NCI-H187 (cell line): ENCODE data around the gene HEATR9.
A peak's percentile ranks its signal among the peaks of the same experiment; 100 is the strongest.

ENCODE experiments used
- DNase-seq, 2 experiments: peaks; one replicate each; lab custom pipeline; 2025; lab: John Stamatoyannopoulos, UW

HEATR9 gene

DNA sequence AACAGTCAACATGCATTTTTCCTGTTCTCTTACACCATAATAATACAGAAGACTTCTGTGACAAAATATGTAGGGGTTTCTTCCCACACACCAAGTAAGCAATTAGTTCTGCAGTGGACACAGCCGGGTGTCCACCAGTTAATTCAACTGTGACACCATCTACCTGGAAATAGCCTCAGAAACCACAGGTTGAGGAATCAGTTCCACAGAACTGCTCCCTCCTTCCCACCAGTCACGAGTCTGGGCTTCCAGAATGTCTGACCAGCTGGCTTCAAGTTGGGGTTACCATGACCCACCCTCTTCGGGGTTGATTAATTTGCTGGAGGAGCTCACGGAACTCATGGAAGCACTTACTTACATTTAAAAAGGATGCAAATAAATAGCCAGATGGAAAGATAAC, 25.1 kb upstream of the HEATR9 start:
- DNase-seq = no peak

DNA sequence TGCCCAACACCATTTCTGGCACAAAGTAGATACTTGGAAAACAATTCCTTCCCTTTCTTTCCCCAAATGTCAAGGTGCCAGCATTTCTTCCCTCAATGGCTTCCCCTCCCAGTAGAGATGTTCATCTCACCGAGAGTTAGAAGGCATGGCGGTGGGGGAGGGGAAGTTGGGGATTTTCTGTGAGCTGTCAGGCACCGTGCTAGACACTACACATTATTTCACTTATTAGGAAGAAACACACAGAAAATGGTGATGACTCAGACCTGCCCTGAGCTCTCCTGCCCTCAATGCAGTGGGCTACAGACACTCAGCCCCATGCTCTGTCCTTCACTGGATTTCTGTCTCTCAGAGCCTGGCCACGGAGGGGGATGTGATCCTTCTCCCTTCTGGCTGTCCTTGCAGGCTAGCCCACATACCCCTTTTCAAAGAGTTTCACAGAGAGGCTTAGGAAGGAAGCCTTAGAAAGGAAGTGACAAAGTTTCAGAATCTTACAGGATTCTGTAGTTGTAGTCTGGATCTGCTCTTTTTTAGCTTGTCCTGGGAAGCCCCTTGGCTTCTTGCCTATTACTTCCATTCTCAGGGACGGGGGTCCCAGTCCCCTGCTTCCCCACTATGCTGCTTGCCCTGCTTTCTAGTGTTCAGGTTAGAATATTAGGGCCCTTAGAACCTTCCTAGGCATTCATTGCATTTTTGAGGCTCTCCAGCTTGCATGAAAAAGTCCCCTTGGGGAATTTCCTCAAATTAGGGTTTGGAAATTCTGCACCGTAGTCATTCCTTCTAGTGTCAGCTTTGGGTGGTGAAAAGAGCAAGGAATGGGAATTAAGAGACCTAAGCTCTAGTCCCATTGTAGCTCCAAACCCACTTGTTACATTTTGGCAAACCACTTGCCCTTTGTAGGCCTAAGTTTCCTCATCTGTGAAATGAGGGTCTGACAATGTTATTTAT, 23.7 kb upstream of the HEATR9 start:
- no peak for DNase-seq

DNA sequence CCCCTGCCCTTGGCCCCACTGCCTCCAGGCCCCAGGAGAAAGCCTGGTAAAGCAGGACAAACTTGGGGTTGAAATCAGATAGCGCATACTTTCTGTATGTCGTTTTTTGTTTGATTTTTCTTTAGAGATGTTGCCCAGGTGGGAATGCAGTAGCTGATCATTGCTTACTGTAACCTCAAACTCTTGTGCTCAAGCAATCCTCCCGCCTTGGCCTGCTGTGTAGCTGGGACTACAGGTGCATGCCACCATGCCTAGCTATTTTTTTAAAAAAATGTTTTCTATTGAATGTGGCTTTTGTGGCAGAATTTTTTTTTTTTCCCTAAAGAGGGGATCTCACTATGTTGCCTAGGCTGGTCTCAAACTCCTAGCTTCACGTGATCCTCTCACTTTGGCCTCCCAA, 22.6 kb upstream of the HEATR9 start:
- no peak for DNase-seq

DNA sequence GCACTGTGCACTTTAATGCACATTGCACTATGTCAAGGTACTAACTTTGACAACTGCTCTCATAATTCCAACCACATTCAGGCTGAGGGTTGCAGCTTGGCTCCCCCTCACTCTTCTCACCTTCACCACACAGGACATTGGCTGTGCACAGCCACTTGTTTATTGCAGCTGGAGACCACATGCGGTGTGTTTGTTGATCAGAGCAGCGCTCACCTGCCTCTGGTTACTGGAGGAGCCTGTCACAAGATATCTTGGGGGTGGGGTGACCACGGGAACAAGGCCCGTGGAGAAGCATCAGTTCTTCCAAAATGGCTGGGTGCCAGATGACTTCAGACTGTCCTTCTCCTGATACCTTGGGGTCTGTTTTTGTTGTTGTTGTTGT, 22.1 kb upstream of the HEATR9 start:
- DNase-seq = peak; percentile 27 to 42

DNA sequence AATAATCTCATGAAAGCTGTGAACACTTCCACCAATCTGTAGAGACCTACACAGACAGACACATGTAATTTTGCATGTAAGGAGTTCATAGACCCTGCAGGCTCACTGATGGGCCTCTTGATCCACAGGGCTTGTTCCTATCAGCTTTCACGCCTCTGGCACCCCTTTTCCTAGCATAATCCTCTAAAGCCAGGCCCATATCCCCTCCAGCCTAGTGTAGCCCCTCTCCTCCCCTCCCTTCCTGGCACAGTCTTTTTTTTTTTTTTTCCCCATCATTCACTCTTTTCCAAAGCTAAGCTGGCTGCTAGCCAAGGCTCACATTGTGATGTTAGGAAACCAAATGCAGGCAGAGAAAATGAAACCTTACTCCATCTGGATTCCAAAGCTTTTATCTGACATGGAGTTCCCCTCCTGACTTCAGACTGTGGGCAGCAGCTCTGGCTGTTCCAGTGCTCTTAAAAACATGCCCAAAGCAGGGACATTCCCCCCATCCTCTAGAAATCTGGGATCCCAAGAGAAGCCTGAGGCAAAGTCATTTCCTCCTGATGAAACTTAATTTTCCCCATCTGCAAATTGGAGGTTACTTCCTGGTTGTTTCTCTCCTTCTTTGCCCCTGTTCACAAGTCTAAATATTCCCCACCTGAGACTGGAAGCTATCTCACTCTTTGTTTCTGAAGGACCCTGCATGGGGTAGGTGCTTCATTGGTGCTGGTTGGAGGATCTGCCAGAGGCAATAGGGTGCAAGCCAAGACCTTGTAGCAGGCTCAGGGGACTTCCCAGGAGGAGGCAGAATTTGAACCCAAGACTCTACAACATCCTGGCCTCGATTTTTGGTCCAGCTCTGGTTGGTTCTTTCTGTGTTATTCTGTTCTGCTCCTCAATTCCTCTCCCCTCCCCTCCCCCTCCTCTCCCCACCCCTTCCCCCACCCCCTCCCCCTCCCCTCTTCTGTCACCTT, 21.4 kb upstream of the HEATR9 start:
- no peak for DNase-seq

DNA sequence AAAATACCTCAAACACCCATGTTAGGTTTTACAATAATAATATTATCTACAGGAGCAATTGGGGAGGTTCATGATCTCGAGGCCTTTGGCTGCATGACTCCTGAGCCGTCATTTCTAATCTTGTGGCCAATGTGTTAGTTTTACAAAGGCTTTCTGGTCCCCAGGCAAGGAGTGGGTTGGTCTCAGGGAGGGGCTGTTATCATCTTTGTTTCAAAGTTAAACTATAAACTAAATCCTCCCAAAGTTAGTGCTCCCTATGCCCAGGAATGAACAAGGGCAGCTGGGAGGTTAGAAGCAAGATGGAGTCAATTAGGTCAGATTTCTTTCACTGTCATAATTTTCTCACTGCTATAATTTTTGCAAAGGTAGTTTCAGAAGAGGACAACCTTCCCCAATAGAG, 20.6 kb upstream of the HEATR9 start:
- no peak for DNase-seq

DNA sequence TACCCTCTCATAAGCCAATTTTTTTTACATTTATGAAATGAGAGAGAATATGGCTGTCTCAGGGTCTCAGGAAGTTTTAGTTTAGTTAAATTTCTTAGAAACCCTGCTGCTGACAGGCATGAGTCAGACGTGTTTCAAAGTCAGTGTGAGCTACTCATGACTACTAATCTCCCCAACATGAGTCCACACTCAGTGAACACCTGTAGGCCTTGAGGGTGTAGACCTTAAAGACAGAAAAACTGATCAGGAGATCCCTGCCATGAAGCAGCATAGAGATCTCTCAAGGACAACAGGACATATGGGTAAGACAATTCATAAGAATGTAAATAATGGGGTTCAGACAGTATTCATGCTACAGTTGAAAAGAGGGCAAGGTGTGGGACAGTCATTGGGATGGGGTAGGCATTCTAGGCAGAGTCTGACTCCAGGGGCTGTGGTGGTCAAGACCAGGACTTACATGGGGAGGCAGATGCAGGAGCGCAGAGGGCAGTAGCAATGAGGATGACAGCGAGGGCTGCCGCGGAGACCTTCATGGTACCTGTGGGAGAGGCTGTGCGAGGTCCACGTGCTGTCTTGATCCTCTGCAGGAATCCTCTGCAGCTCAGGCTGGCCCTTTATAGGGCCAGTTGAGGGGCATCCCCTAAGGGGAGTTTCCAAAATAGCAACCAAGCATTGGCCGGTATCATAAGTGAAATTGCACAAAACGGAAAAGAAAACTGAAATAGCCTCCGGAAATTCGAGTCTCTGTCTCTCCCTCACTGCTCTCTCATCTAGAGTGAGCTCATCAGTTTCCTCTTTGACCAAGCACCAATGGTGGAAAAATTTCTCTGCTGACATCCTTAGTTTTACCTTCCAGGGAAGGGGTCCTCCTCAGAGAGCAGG, 11.3 kb upstream of the HEATR9 start, which contains the start of gene CCL5:
CCL5 (minus strand) TSS at position 588 of the 882 bp plus-strand sequence.
- no peak for DNase-seq

DNA sequence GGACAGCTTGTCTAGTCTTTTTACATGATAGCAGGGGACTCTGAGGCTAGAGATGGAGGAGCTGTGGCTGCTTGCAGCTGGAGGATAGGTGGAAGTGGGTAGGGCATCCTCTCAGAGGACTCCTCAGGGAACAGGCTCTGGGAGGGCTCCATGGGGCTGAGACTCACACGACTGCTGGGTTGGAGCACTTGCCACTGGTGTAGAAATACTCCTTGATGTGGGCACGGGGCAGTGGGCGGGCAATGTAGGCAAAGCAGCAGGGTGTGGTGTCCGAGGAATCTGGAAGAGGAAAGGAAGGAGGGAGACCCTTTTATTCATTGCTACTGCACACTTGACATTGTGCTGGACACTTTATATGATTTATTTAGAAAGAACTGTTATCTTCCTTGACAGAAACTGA, 9.7 kb upstream of the HEATR9 start:
- no peak for DNase-seq

DNA sequence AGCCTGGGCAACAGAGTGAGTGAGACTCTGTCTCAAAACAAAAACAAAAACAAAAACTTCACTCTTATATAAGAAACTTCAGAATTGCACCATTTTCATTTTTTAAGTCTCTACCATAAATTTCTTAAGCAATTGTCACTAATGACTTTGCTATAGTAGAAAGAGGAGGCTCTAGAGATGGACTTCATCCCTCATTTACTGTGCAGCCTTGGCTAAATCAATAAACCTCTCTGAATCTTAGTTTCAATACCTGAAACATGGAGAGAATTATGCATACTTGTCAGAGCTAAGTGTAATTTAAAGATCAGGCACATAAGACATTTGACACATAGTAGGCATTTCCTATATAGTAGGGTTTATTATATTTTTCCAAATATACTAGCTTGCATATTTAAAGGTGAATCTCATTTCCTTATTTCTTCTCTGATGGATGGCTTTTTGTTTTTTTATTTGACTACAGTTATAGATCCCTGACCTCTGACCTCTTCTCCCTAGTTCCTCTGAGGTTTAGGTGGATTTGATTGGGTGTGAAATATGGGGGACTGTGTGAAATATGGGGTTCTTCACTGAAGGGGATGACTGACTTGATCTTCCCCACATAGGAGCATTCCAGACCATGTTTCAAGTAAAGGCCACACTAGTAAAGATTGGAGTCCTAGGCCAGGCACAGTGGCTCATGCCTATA, 8.8 kb upstream of the HEATR9 start:
- DNase-seq = no peak

DNA sequence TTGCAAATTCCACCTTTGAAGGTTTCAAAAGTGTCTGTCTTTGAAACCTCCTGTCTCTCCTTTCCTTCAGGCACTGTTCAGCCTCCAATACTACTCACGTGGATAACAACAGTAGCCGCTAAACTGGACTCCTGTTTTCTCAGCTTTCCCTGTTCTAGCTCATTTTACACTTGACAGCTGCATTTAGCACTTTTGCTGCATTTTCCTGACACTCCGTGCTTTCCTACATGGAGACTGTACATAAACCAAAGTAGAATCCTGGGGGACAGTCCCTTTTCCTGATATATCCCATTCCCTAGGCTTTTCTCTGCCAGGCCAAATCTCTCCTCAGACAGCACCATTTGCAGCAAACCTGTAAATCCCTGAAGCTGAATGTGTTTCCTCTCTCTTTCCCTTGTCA, 7.8 kb upstream of the HEATR9 start:
- no peak for DNase-seq

DNA sequence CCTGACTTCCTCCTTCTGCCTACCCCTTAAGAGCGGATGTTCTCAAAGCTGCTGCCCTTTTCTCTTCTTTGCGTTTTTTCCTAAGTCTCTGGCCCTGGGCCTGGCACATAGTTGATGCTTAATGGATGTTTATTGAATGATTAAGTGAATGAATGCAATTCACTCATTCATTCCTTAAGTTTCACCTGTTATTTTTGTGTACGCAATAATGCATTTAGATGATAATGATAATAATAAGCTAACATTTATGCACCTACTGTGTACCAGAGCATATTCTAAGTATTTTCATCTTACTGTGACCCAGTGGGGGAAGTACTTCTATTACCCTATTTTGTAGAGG, 7.1 kb upstream of the HEATR9 start:
- no peak for DNase-seq

DNA sequence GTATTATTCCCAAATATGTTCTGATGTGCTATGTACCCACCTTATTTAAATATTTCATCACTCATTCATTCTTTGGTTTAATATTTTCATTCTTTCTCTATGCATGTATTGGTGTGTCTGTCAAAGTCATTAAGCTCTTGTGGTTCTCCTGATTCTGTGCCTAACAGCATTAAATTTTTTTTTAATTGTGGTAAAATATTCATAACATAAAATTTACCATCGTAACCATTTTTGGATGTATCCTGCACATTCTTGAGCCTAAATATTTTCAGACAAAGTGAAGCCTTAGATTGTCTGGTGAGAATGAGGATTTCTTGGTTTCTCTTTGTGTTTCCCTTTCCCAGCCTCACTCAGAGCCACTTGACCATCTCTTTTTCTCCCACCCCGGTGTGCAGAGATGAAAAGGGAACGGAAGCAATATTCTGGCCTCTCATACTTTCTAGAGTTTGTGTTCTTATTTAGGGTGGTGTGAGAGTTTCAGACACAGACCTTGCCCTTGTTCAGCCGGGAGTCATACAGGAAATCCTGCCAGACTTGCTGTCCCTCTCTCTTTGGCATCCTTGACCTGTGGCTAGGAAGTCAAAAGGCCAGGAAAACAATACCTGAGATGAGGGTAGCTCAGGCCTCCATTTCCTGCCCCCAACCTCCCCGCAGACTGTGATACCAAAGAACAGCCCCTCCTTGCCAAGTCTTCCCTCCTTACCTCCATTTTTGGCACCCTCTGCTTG, 6.5 kb upstream of the HEATR9 start:
- no peak for DNase-seq

DNA sequence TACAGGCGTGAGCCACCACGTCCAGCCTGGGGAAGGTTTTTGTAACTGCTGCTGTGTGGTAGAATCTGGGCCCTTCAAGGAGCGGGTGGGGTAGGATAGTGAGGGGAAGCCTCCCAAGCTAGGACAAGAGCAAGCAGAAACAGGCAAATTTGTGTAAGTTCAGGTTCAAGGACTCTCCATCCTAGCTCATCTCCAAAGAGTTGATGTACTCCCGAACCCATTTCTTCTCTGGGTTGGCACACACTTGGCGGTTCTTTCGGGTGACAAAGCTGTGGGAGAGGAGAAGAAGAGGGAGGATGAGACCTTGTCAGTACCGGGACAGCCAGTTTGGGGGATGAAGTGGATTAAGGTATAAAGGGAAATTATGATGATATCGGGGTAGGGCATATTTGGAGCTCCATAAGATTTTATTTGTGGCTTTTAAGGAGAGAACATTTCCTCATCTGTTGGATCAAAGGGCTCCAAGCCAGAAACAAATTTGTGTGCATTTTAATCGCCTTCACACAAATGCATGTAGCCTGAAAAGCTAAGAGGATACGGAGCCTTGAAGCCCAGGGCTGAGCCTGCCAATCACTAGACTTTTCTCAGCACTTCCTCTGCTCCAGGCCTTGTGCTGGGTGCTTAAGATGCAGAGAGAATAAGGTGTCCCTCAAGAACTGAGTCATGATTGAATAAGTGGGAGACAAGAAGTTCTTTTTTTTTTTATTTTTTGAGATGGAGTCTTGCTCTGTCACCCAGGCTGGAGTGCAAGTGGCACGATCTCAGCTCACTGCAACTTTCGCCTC, 3.7 kb upstream of the HEATR9 start:
- no peak for DNase-seq

DNA sequence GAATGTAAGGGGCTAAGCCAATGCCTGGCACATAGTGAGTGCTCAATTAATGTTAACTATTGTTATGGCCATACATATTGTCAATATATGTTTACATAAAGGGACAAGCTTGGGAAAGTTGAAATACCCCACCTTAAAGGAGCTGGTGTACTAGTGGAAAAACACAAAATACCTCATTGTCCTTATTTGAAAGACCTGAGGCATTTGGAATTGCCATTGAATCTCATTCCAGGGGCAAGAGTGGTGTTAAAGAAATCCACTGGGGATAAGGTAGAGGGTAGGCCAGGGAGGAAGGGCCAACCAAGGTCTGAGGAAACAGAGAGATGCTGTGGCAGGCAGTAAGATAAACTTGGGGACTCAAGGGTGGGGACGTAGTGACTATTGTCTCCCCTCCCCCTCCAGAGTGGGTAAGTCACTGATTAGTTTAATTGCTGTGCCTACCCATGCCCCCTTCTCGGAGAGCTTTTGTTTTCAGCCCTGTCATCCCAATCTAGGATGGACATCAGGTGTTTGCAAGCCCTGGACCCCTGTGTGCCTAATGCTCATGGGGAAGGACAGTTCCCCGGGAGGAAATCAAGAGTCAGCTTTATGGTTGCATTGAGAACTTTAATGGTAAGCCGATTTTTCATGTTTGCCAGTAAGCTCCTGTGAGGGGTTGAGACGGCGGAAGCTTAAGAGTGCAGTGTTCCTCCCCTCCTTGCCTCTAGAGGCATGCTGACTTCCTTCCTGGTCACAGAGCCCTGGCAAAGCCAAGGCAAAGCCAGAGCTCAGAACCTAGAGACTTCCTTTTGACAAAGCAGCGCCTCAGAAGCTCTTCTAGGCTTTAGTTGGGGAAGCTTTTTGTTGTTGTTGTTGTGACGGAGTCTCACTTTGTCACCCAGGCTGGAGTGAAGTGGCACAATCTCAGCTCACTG, 2.5 kb upstream of the HEATR9 start:
- DNase-seq = no peak

DNA sequence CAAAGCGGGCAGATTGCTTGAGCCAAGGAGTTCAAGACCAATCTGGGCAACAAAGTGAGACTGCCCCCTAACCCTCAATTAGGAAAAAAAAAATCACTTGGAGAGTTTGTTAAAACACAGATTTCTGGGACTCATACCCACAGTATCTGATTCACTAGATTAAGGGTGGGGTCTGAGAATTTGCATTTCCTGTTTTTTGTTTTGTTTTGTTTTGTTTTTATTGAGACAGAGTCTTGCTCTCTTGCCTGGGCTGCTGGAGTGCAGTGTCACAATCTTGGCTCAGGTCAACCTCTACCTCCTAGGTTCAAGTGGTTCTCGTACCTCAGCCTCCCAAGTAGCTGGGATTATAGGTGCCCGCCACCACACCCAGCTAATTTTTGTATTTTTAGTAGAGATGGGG, 1.1 kb downstream of the HEATR9 start:
- no peak for DNase-seq

DNA sequence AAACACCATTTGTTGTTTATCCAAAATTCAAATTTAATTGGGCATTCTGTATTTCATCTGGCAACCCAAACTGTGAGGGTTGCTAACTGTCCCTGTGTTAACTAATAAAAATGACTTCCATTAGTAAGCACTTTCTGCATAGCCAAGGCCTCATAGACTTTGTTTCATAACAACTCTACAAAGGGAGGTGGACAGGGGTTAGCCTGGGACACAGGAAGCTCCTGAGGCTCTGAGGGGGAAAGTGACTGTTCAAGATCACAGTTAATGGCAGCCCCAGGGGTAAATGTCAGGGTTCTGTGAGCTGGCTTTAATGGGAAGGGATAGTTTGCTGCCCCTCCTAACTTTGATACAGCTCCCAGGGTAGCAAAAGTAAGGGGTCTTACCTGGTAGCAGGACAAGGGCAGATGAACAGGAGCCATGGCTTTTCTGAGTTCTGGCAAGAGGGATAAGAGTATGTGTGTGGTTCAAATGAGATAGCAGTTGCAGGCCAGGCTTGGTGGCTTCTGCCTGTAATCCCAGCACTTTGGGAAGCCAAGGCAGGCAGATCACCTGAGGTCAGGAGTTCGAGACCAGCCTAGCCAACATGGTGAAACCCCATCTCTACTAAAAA, 2.2 kb downstream of the HEATR9 start:
- no peak for DNase-seq

DNA sequence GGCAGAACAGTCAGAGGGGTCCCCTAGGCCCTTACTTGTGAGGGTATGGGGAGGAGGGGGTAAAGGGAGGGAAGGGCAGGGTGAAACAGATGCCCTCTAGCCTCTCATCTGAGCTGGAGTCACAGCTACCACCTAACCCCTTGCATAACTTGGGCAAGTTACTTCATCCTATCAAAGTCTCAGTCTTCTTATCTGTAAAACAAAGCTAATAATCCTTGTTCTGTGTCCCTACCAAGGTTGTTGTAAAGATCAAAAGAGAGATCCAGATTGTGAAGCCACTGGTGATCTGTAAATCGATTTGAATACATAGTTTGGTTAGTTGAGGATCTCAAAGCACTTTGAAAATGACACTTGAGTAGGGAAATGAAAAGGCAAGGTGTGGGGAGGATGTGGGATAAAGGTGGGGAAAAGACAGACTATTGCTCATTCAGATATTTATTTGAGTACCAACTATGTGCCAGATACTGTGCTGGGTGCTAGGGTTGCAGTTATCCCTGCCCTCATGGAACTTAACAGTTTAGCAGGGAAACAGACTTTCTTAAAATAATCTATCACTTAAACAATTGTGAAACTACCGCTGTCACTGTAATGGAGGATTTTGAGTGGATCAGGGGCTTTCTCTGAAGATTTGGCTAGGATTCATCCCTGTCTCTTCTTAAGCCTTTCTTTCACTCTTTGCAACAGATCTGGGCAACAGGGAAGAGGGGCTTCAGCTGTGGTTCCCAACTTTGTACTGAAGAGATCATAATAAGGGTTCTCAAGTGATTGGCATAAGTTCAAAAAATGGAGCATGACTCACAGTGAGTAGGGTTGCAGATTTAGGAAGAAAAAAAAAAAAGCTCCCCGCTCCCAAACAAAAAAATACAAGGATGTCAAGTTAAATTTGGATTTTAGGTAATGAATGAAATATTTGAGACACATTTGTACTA, 3.0 kb downstream of the HEATR9 start:
- DNase-seq = no peak
